Testis (tissue), 2 donors: ENCODE results near the gene BRAT1.

Experiments
- POLR2A ChIP-seq: fragments of 450-650 bp; IDR thresholded peaks from one replicate; pipeline ENCODE4 v1.6.1; 2017; ENCODE audit warnings: antibody characterized with exemption, mild to moderate bottlenecking, moderate library complexity
- TF ChIP-seq, protein P1 (sequence below), 3 experiments: fragments of 450-650 bp in 2 of 3; fragments of 200-600 bp in 1 of 3; sonication (generic) in 1 of 3; IDR thresholded peaks; one replicate each; pipeline ENCODE4 v1.5.1; 2016 to 2019; ENCODE audit warnings: antibody characterized with exemption in 3 of 3, mild to moderate bottlenecking in 2 of 3, moderate library complexity in 1 of 3

- TF ChIP-seq, protein P1, sequence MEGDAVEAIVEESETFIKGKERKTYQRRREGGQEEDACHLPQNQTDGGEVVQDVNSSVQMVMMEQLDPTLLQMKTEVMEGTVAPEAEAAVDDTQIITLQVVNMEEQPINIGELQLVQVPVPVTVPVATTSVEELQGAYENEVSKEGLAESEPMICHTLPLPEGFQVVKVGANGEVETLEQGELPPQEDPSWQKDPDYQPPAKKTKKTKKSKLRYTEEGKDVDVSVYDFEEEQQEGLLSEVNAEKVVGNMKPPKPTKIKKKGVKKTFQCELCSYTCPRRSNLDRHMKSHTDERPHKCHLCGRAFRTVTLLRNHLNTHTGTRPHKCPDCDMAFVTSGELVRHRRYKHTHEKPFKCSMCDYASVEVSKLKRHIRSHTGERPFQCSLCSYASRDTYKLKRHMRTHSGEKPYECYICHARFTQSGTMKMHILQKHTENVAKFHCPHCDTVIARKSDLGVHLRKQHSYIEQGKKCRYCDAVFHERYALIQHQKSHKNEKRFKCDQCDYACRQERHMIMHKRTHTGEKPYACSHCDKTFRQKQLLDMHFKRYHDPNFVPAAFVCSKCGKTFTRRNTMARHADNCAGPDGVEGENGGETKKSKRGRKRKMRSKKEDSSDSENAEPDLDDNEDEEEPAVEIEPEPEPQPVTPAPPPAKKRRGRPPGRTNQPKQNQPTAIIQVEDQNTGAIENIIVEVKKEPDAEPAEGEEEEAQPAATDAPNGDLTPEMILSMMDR (IDR thresholded peaks at IDR 0.05): no peak
- no peak for TF ChIP-seq POLR2A
Observed at GRCh38 chr7:2488681-2489080, 66.6 kb downstream of the BRAT1 start.
